RWPE1 (cell line): ENCODE results near the gene DPF3.

Experiments used
- CTCF ChIA-PET: fragments of 350-600 bp; sonication (Branson Sonifier 250); formaldehyde crosslinking; extraction: SDS; loops from one replicate; lab custom pipeline; 2021; lab: Yijun Ruan, JAX
- POLR2A ChIA-PET: fragments of 400-600 bp; formaldehyde crosslinking; extraction: SDS; loops from one replicate; lab custom pipeline; 2020; ENCODE audit warnings: antibody characterized with exemption; ENCODE audit not compliant: low non-redundant PET; lab: Yijun Ruan, JAX
- DNase-seq: peaks from one replicate; pipeline ENCODE4 v3.0.0; 2012; ENCODE audit warnings: low spot score
- H3K27ac ChIP-seq: fragments of 450-650 bp; 2 replicates; pipeline ENCODE4 v1.5.1; 2017
- TF ChIP-seq, protein P1 (sequence below): fragments of 450-650 bp; conservative IDR thresholded peaks from 2 replicates; pipeline ENCODE4 v1.5.1; 2017; ENCODE audit warnings: low read depth, mild to moderate bottlenecking

Gene DPF3

GRCh38 chr14:72869407-72870329, 24.2 kb downstream of the DPF3 start:
- H3K27ac ChIP-seq, result no peak overlapping the region
- DNase-seq, result no peak
- ChIA-PET CTCF (no interaction called here), POLR2A (no interaction called here)
- TF ChIP-seq, protein P1, sequence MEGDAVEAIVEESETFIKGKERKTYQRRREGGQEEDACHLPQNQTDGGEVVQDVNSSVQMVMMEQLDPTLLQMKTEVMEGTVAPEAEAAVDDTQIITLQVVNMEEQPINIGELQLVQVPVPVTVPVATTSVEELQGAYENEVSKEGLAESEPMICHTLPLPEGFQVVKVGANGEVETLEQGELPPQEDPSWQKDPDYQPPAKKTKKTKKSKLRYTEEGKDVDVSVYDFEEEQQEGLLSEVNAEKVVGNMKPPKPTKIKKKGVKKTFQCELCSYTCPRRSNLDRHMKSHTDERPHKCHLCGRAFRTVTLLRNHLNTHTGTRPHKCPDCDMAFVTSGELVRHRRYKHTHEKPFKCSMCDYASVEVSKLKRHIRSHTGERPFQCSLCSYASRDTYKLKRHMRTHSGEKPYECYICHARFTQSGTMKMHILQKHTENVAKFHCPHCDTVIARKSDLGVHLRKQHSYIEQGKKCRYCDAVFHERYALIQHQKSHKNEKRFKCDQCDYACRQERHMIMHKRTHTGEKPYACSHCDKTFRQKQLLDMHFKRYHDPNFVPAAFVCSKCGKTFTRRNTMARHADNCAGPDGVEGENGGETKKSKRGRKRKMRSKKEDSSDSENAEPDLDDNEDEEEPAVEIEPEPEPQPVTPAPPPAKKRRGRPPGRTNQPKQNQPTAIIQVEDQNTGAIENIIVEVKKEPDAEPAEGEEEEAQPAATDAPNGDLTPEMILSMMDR, result no peak

DNA sequence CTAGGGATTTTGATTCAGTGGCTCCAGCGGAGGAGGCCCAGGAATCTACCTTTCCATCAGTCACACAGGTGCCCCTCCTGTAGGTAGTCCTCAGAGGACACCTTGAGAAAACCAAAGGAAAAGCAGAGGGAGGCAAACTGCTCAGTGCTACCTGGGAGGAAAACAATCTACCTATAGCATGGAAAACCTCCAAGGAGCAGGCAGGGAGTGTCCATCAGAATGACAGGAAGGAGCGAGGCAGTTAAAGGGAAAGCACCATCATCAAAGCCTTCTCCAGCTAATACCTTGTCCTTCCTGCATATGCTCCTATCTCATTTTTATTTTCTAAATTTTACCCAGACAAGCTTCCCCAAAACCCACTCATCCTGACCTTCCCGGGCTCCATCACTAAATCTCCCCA, 25.4 kb downstream of the DPF3 start:
- ChIA-PET CTCF (no interaction called here), POLR2A (no interaction called here)
- no peak for DNase-seq
- H3K27ac ChIP-seq, result no peak overlapping the region
- TF ChIP-seq, protein P1, result no peak

DNA sequence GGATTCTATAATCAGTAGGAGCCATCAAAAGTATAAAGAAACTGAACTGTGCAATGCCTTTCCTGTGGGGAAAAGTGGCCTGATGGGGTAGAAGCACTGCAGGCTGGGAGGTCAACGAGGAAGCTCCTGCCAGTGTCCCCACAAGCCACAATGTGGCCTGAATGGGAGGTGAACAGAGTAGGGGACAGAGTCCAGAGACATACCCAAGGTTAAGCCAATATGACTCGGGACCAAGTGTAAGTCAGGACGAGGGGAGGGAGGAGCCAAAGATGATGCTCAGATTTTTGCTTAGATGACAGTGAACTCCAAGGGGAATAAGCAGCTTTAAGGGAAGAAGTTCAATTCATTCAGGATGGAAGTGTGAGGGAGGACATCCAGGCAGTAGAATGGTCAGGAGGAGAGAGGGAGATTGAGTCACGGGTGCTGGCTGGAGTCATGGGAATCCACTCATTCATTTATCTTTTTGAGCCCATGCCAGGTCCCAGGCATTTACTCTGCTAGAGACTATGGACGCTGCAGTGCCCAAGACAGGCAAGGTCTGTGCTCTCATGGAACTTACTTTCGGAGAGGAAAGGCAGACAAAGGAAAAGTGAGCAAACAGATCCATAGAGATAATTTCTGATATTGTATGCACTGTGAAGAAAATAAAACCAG, 29.1 kb downstream of the DPF3 start:
- TF ChIP-seq, protein P1, result no peak
- no peak overlapping the region for H3K27ac ChIP-seq
- no peak for DNase-seq
- CTCF ChIA-PET, result no interaction called here
- POLR2A ChIA-PET, result no interaction called here

DNA sequence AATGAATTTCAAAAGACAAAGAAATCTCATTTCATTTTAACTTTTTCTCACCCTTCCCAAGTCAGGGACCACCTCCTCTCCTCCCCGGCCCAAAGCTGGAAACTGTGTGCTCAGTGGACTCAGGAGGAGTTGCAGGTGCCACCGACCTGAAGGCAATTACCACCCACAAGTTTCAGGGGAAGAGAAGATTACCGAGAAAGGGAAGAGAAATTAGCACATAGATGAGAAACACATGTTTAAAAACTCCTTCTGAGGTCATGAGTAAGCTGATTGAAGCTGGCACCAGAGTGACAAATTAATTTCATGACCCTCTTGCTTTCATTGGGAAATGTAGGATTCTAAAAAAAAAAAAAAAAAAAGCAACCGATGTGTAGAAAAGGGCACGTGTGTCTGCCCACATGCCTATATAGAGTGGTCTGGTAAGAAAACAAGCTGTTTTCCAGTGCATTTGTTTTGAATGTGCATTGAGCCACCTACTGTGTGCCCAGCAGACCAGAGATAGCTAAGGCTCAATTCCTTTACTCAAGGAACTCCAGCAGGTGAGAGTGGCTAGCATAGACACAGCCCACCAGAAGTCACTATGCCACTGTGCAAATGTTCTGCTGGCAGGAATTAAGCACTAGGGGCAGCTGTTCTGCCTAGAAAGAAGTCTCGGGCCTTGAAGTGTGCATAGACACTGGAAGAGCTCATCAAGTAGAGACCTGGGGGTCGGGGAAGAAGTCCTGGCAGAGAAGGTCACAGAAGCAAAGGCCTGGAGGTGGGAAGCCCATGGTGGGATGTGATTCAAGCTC, 30.5 kb downstream of the DPF3 start:
- no peak for DNase-seq
- ChIA-PET CTCF (interaction anchor here (0.6 to 1.4 kb wide), 2 partner anchors 24 to 349 kb away, joined by 3 read pairs; no protein-coding TSS in a partner anchor), POLR2A (no interaction called here)
- TF ChIP-seq, protein P1, result no peak
- no peak overlapping the region for H3K27ac ChIP-seq

DNA sequence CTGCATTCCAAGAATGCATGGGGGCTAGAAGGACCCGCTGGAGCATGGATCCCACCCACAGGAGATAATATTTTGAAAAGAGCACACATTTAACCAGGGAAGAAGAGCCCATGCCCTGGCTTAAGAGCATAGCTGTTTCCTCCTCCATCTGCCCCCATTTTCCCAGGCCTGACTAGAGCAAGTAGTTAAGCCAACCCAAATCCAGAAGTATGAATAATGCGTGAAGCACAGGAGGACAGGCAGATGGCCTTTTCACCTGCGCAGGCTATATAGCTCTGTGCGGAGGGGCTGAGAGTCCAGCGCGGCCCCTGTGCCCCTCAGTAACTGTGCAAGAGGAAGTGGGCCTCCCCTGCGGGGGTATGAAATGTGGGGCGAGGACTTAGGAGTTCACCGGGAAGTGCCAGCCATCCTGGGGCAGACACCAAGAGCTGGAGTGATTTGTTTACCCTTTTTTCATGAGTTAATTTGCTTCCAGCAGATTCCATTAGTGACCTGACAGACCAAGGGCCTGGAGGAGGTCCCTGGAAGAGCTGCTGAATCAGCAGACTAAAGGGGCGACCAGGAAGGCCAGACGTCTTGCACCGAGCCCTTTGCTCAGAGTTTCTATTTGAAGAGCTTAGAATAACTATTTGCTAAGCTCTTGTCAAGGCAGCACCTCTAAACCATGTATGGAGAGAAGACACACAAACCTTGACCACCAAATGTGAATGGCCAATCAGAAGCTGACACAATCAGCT, 37.2 kb downstream of the DPF3 start:
- CTCF ChIA-PET, result interaction anchor here (1.1 kb wide), 1 partner anchor 285 kb away, joined by 3 read pairs; no protein-coding TSS in a partner anchor
- TF ChIP-seq, protein P1, result no peak
- POLR2A ChIA-PET, result no interaction called here
- no peak for DNase-seq
- no peak overlapping the region for H3K27ac ChIP-seq
